ENCODE results near the gene KCNQ5. TPM values are rescaled to one million over a fixed set of nuclear protein-coding genes. Genes with fewer than 3 reads are reported as not detected.

Gene KCNQ5
- total RNA-seq, 1 experiment from 2014 or later, result 0.07 TPM

DNA sequence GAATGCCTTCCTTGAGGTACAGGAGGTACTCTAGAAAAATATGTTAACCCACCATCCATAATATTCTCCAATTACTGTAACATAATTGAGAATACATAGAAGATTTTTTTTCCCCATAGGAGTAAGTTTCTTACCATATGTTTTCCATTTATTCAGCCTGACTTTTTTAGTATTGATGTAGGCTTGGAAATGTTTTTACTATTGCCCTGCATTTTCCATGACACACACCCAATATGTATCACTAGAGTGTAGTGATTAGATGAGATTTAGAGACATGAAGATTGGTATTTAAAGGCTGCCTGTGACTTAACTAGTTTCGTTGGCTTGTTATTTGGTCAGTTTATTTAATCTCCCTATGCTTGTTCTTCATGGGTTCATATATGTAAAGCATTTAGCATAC, 39.5 kb downstream of the KCNQ5 start:
- no peak overlapping the region for H3K27ac Mint-ChIP-seq
- H3K4me2 ChIP-seq (ENCODE audit: insufficient read depth, insufficient read length, low read length), result no peak overlapping the region
- H3K27me3 ChIP-seq (ENCODE audit: insufficient read depth, low read length), result no peaks in the 10 kb centered on the region
- H3K4me1 Mint-ChIP-seq, result no peaks in the 10 kb centered on the region
- H3K9me3 Mint-ChIP-seq, result no peaks in the 10 kb centered on the region
- no peak overlapping the region for H2BK120ac ChIP-seq (ENCODE audit: low read depth, low read length, poor library complexity, severe bottlenecking)
- H3T11ph ChIP-seq (ENCODE audit: low read length), result no peak overlapping the region
- no peaks in the 10 kb centered on the region for H3K27me3 Mint-ChIP-seq (ENCODE audit: low read depth)
- H3K4me1 ChIP-seq (ENCODE audit: insufficient read depth, low read length), result no peaks in the 10 kb centered on the region
- H3K79me1 ChIP-seq (ENCODE audit: insufficient read depth, low read depth, low read length, poor library complexity, severe bottlenecking), result no peaks in the 10 kb centered on the region
- H2BK15ac ChIP-seq (ENCODE audit: low read depth, low read length), result no peak overlapping the region
- no peak overlapping the region for H4K5ac ChIP-seq (ENCODE audit: insufficient read length, low read depth, low read length)
- TF ChIP-seq, protein P1, sequence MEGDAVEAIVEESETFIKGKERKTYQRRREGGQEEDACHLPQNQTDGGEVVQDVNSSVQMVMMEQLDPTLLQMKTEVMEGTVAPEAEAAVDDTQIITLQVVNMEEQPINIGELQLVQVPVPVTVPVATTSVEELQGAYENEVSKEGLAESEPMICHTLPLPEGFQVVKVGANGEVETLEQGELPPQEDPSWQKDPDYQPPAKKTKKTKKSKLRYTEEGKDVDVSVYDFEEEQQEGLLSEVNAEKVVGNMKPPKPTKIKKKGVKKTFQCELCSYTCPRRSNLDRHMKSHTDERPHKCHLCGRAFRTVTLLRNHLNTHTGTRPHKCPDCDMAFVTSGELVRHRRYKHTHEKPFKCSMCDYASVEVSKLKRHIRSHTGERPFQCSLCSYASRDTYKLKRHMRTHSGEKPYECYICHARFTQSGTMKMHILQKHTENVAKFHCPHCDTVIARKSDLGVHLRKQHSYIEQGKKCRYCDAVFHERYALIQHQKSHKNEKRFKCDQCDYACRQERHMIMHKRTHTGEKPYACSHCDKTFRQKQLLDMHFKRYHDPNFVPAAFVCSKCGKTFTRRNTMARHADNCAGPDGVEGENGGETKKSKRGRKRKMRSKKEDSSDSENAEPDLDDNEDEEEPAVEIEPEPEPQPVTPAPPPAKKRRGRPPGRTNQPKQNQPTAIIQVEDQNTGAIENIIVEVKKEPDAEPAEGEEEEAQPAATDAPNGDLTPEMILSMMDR (conservative IDR thresholded peaks at IDR 0.05), result no peak
- no peak overlapping the region for H3K4me3 Mint-ChIP-seq
- H3K36me3 Mint-ChIP-seq (ENCODE audit: insufficient read depth in 1 of 3, low read depth in 3 of 3), result no peaks in the 10 kb centered on the region
- no peak overlapping the region for H3K4ac ChIP-seq (ENCODE audit: low read depth, low read length)
- H4K8ac ChIP-seq (replicated peaks; ENCODE audit: insufficient read length, low read depth, low read length), result no peak overlapping the region
- no peaks in the 10 kb centered on the region for H3K79me2 ChIP-seq (ENCODE audit: insufficient read depth, low read length)
- no peak overlapping the region for H3K27ac ChIP-seq (ENCODE audit: insufficient read length, low read depth, low read length)
- H3K9ac ChIP-seq (ENCODE audit: extremely low read depth, insufficient read length, low read length), result no peak overlapping the region
- no peak overlapping the region for H3K18ac ChIP-seq (ENCODE audit: insufficient read length, low read depth, low read length)
- H3K14ac ChIP-seq (ENCODE audit: insufficient read depth, low read length), result no peak overlapping the region
- H4K20me1 ChIP-seq (ENCODE audit: control insufficient read depth, insufficient read depth, insufficient read length), result no peaks in the 10 kb centered on the region
- no peak overlapping the region for H2AFZ ChIP-seq (ENCODE audit: low read length)
- no peak for DNase-seq
- no peak overlapping the region for H2BK12ac ChIP-seq (ENCODE audit: insufficient read length, low read depth, low read length)
- no peaks in the 10 kb centered on the region for H3K23me2 ChIP-seq (ENCODE audit: insufficient read length, low read depth, low read length, poor library complexity, severe bottlenecking)
- no CpG with 5 or more reads among the region's 1 CpG for WGBS (ENCODE audit: extremely low coverage, insufficient read length, low lambda C conversion rate)
- H3K23ac ChIP-seq (ENCODE audit: insufficient read length, low read depth, low read length), result no peak overlapping the region
- no peak overlapping the region for H2BK5ac ChIP-seq (ENCODE audit: insufficient read length, low read length)
- no peak overlapping the region for H2BK20ac ChIP-seq (ENCODE audit: low read depth, low read length, poor library complexity, severe bottlenecking)
- no peaks in the 10 kb centered on the region for H3K9me3 ChIP-seq (ENCODE audit: control insufficient read depth, low read depth, low read length)
- H3K56ac ChIP-seq (ENCODE audit: insufficient read length, low read depth, low read length), result no peak overlapping the region
- no peak overlapping the region for H2AK5ac ChIP-seq (ENCODE audit: insufficient read length, low read length)
- no peak overlapping the region for H4K91ac ChIP-seq (ENCODE audit: insufficient read length, low read depth, low read length)

All from H9 (cell line).